Subcutaneous adipose tissue (tissue), 4 donors: Measurements from ENCODE around the gene PDZRN4. TPM values are rescaled to one million over a fixed set of nuclear protein-coding genes. Genes with fewer than 3 reads are reported as not detected.

ENCODE experiments used
- CTCF ChIP-seq: fragments of 450-650 bp; IDR thresholded peaks from one replicate; pipeline ENCODE4 v1.5.1; 2016; ENCODE audit warnings: low read depth, mild to moderate bottlenecking, control low read depth, antibody characterized with exemption, moderate library complexity
- total RNA-seq, 4 donors: library from RNA; depleted of rRNA; stranded (reverse); fragments of >200 nt; gene quantifications; one replicate each; pipeline ENCODE4 v1.1.0, GENCODE V29; 2016

Gene PDZRN4
- total RNA-seq, 4 donors from 2014 or later = 0.49 to 11.7 (median 2.2) TPM

- TF ChIP-seq CTCF = no peak
Observed at GRCh38 chr12:41419131-41419893, 231.2 kb downstream of the PDZRN4 start.

GRCh38 chr12:41424651-41425050 is 236.5 kb downstream of the PDZRN4 start:
- no peak for TF ChIP-seq CTCF

- no peak for TF ChIP-seq CTCF
Observed at GRCh38 chr12:41433460-41433859, 245.3 kb downstream of the PDZRN4 start.

GRCh38 chr12:41436076-41436475 is 248.0 kb downstream of the PDZRN4 start:
- no peak for TF ChIP-seq CTCF

GRCh38 chr12:41437563-41437962 is 249.4 kb downstream of the PDZRN4 start:
- TF ChIP-seq CTCF = no peak

- no peak for TF ChIP-seq CTCF
Observed at GRCh38 chr12:41438854-41439541, 250.9 kb downstream of the PDZRN4 start.

GRCh38 chr12:41439801-41440200 is 251.7 kb downstream of the PDZRN4 start:
- TF ChIP-seq CTCF = no peak
